IMR-90 (cell line): ENCODE measurements around the gene MT3. TPM values are rescaled to one million over a fixed set of nuclear protein-coding genes. Genes with fewer than 3 reads are reported as not detected.
A peak's percentile ranks its signal among the peaks of the same experiment; 100 is the strongest.

Experiments used
- ATAC-seq: fragments of 200-7000 bp; cut with Tn5 transposase; 2 replicates; pipeline ENCODE4 v1.9.1; 2020; ENCODE audit warnings: low read depth, mild to moderate bottlenecking, moderate library complexity
- BruUV-seq: library from RNA; stranded (reverse); fragments of 400-500 nt; replicated peaks from 2 replicates; lab custom pipeline; 2021; lab: Mats Ljungman, UMichigan
- CTCF ChIA-PET: fragments of 300-600 bp; formaldehyde crosslinking; extraction: SDS; loops from one replicate; lab custom pipeline; 2021; ENCODE audit warnings: antibody characterized with exemption; lab: Yijun Ruan, JAX
- POLR2A ChIA-PET: fragments of 300-600 bp; sonication (Branson Sonifier 250); formaldehyde crosslinking; loops from one replicate; lab custom pipeline; 2022; ENCODE audit warnings: antibody characterized with exemption; ENCODE audit not compliant: unreplicated experiment; lab: Charles Lee
- DNase-seq: peaks from one replicate; pipeline ENCODE4 v3.0.0; 2013
- H2AFZ ChIP-seq: replicated peaks from 2 replicates; pipeline ENCODE3; 2013; ENCODE audit warnings: low read length, mild to moderate bottlenecking; ENCODE audit not compliant: poor library complexity
- H2AK5ac ChIP-seq: 2 replicates; pipeline ENCODE4 v1.6.1; 2013; ENCODE audit warnings: low read depth, low read length, inconsistent platforms
- H2AK9ac ChIP-seq: replicated peaks from 2 replicates; pipeline ENCODE3; 2013; ENCODE audit warnings: mild to moderate bottlenecking, low read depth, low read length, moderate library complexity; ENCODE audit not compliant: poor library complexity
- H2BK120ac ChIP-seq: 2 replicates; pipeline ENCODE4 v1.6.1; 2013; ENCODE audit warnings: low read depth, low read length, inconsistent platforms
- H2BK15ac ChIP-seq: 3 replicates; pipeline ENCODE4 v1.6.1; 2013; ENCODE audit warnings: low read depth, low read length, inconsistent platforms
- H2BK20ac ChIP-seq: 2 replicates; pipeline ENCODE4 v1.6.1; 2013; ENCODE audit warnings: low read depth, mild to moderate bottlenecking, inconsistent platforms, low read length, moderate library complexity
- H2BK5ac ChIP-seq: 2 replicates; pipeline ENCODE4 v1.6.1; 2013; ENCODE audit warnings: mild to moderate bottlenecking, low read depth, low read length, inconsistent platforms; ENCODE audit not compliant: poor library complexity, severe bottlenecking
- H3K14ac ChIP-seq: replicated peaks from 2 replicates; pipeline ENCODE4 v1.6.1; 2013; ENCODE audit warnings: low read depth, low read length, inconsistent platforms
- H3K18ac ChIP-seq: 2 replicates; pipeline ENCODE4 v1.6.1; 2013; ENCODE audit warnings: low read depth, low read length, control low read depth
- H3K23ac ChIP-seq: 2 replicates; pipeline ENCODE4 v1.6.1; 2013; ENCODE audit warnings: low read depth, low read length, inconsistent platforms
- H3K27ac ChIP-seq: 2 replicates; pipeline ENCODE4 v1.5.1; 2013; ENCODE audit warnings: mild to moderate bottlenecking, control low read depth, low read length; ENCODE audit not compliant: insufficient read depth
- H3K27me3 ChIP-seq: 2 replicates; pipeline ENCODE4 v1.6.1; 2013; ENCODE audit warnings: low read length; ENCODE audit not compliant: control insufficient read depth, insufficient read depth
- H3K36me3 ChIP-seq: 2 replicates; pipeline ENCODE4 v1.6.1; 2013; ENCODE audit warnings: low read length, mixed read lengths; ENCODE audit not compliant: control insufficient read depth, insufficient read depth
- H3K4ac ChIP-seq: 2 replicates; pipeline ENCODE4 v1.6.1; 2013; ENCODE audit warnings: low read depth, low read length, inconsistent platforms
- H3K4me1 ChIP-seq: 2 replicates; pipeline ENCODE4 v1.6.1; 2013; ENCODE audit warnings: low read length, mixed read lengths; ENCODE audit not compliant: control insufficient read depth, insufficient read depth
- H3K4me2 ChIP-seq: 2 replicates; pipeline ENCODE4 v1.6.1; 2013; ENCODE audit warnings: low read depth, mild to moderate bottlenecking, control low read depth, low read length, moderate library complexity
- H3K4me3 ChIP-seq: 2 replicates; pipeline ENCODE4 v1.5.1; 2013; ENCODE audit warnings: low read depth, mild to moderate bottlenecking, control low read depth, low read length, moderate library complexity; ENCODE audit not compliant: insufficient read depth
- H3K56ac ChIP-seq: 2 replicates; pipeline ENCODE4 v1.6.1; 2013; ENCODE audit warnings: low read length, inconsistent platforms; ENCODE audit not compliant: insufficient read depth; ENCODE audit errors: extremely low read depth
- H3K79me1 ChIP-seq, 2 experiments: 2 replicates each; pipeline ENCODE4 v1.6.1; 2013; ENCODE audit warnings: low read length in 2 of 2, inconsistent platforms in 1 of 2, low read depth in 1 of 2
- H3K9ac ChIP-seq: 2 replicates; pipeline ENCODE4 v1.6.1; 2013; ENCODE audit warnings: low read depth, low read length, control low read depth
- H3K9me1 ChIP-seq: 2 replicates; pipeline ENCODE4 v1.6.1; 2013; ENCODE audit warnings: low read length, inconsistent platforms; ENCODE audit not compliant: insufficient read depth
- H3K9me3 ChIP-seq: 2 replicates; pipeline ENCODE4 v1.6.1; 2013; ENCODE audit warnings: low read length; ENCODE audit not compliant: control insufficient read depth, insufficient read depth
- H4K20me1 ChIP-seq: 2 replicates; pipeline ENCODE4 v1.6.1; 2013; ENCODE audit warnings: low read length, inconsistent platforms; ENCODE audit not compliant: insufficient read depth
- H4K5ac ChIP-seq: 2 replicates; pipeline ENCODE4 v1.6.1; 2013; ENCODE audit warnings: mild to moderate bottlenecking, low read depth, low read length, control low read depth
- H4K8ac ChIP-seq, 2 experiments: 2 replicates each; pipeline ENCODE4 v1.6.1; 2013; ENCODE audit warnings: low read depth in 2 of 2, low read length in 2 of 2, control low read depth in 1 of 2, inconsistent platforms in 1 of 2
- H4K91ac ChIP-seq: 2 replicates; pipeline ENCODE4 v1.6.1; 2013; ENCODE audit warnings: low read depth, low read length, inconsistent platforms; ENCODE audit not compliant: insufficient read depth
- BHLHE40 ChIP-seq: fragments of 150-350 bp; IDR thresholded peaks from 2 replicates; pipeline ENCODE4 v1.6.1; 2016; ENCODE audit warnings: mild to moderate bottlenecking, low read depth, low read length
- CEBPB ChIP-seq: IDR thresholded peaks from 2 replicates; pipeline ENCODE4 v1.6.1; 2012; ENCODE audit warnings: low read depth, low read length, improper control_type of control experiment
- CHD1 ChIP-seq: IDR thresholded peaks from 2 replicates; pipeline ENCODE4 v1.6.1; 2012; ENCODE audit warnings: low read depth, low read length, improper control_type of control experiment
- CTCF ChIP-seq: conservative IDR thresholded peaks from 2 replicates; pipeline ENCODE4 v1.5.1; 2012; ENCODE audit warnings: mild to moderate bottlenecking, low read depth, low read length, improper control_type of control experiment
- FOS ChIP-seq: fragments of 150-350 bp; IDR thresholded peaks from 2 replicates; pipeline ENCODE4 v1.6.1; 2016; ENCODE audit warnings: low read depth, low read length
- MAFK ChIP-seq: IDR thresholded peaks from 2 replicates; pipeline ENCODE4 v1.6.1; 2012; ENCODE audit warnings: low read depth, low read length, improper control_type of control experiment
- MAZ ChIP-seq: IDR thresholded peaks from 2 replicates; pipeline ENCODE4 v1.6.1; 2012; ENCODE audit warnings: low read depth, mild to moderate bottlenecking, low read length, improper control_type of control experiment, moderate library complexity, borderline replicate concordance
- MXI1 ChIP-seq: IDR thresholded peaks from 2 replicates; pipeline ENCODE4 v1.6.1; 2012; ENCODE audit warnings: low read depth, mild to moderate bottlenecking, low read length, moderate library complexity, borderline replicate concordance
- NFE2L2 ChIP-seq: fragments of 150-350 bp; IDR thresholded peaks from 2 replicates; pipeline ENCODE4 v1.6.1; 2016; ENCODE audit warnings: low read depth, mild to moderate bottlenecking, low read length
- POLR2A ChIP-seq: IDR thresholded peaks from 2 replicates; pipeline ENCODE4 v1.6.1; 2012; ENCODE audit warnings: mild to moderate bottlenecking, low read depth, low read length
- RAD21 ChIP-seq: IDR thresholded peaks from 2 replicates; pipeline ENCODE4 v1.6.1; 2012; ENCODE audit warnings: low read length, improper control_type of control experiment
- RCOR1 ChIP-seq: IDR thresholded peaks from 2 replicates; pipeline ENCODE4 v1.6.1; 2012; ENCODE audit warnings: mild to moderate bottlenecking, low read length, improper control_type of control experiment; ENCODE audit not compliant: insufficient replicate concordance
- RFX5 ChIP-seq: IDR thresholded peaks from 2 replicates; pipeline ENCODE4 v1.8.0; 2012; ENCODE audit warnings: low read depth, mild to moderate bottlenecking, low read length, moderate library complexity
- SMC3 ChIP-seq: fragments of 150-350 bp; IDR thresholded peaks from 2 replicates; pipeline ENCODE4 v1.6.1; 2016; ENCODE audit warnings: low read depth, mild to moderate bottlenecking, antibody characterized with exemption, low read length, moderate library complexity
- WGBS, 2 experiments: methylation state at CpG; one replicate each; pipeline versions ENCODE4 v1.1.5 to v1.1.7; 2013; ENCODE audit warnings: missing lambda C conversion rate in 2 of 2; ENCODE audit not compliant: insufficient read length in 1 of 2; ENCODE audit errors: extremely low coverage in 2 of 2; 5-methylcytosine and 5-hydroxymethylcytosine counted together
- dilution Hi-C: fragments of 300-500 bp; cut with HindIII; formaldehyde crosslinking; loops from one replicate; pipeline ENCODE4 v1.14.3; 2018; ENCODE audit warnings: low sequenced_read_pairs; ENCODE audit not compliant: unreplicated experiment
- in situ Hi-C: fragments of 300-500 bp; cut with MboI; formaldehyde crosslinking; loops from 3 replicates; pipeline ENCODE4 v1.14.3; 2019; ENCODE audit warnings: low sequenced_read_pairs, inconsistent platforms, mixed read lengths
- intact Hi-C: fragments of 100-400 bp; cut with micrococcal nuclease; formaldehyde crosslinking; loops from 2 replicates; pipeline ENCODE4 v1.10.0; 2022
- polyA plus RNA-seq, 3 experiments: library from polyadenylated mRNA; depleted of rRNA; stranded (reverse); fragments of >200 nt; gene quantifications; 2 replicates each; pipeline ENCODE4 v1.2.3, GENCODE V29; 2012; ENCODE audit warnings: low replicate concordance in 1 of 3
- total RNA-seq: library from RNA; depleted of rRNA; stranded (reverse); fragments of >200 nt; gene quantifications from 2 replicates; pipeline ENCODE4 v1.2.3, GENCODE V29; 2012
- TF ChIP-seq, protein P1 (sequence below): fragments of 150-350 bp; IDR thresholded peaks from 2 replicates; pipeline ENCODE4 v1.6.1; 2017; ENCODE audit warnings: mild to moderate bottlenecking, antibody characterized with exemption, low read length, low read depth
- TF ChIP-seq, protein P2 (sequence below): fragments of 150-350 bp; IDR thresholded peaks from 2 replicates; pipeline ENCODE4 v1.6.1; 2016; ENCODE audit warnings: low read depth, mild to moderate bottlenecking, low read length, moderate library complexity, borderline replicate concordance

MT3 gene
- total and polyA plus RNA-seq, 2 of the 4 experiments (the other 2 are of a cell fraction) = 0.62 TPM; not detected in 1

- peaks cover 15% of the 10 kb centered on the region for H3K9me1 ChIP-seq
- peak overlapping the region; percentile 90 for H3K18ac ChIP-seq
- H2BK120ac ChIP-seq = peak overlapping the region; percentile 96
- no peaks in the 10 kb centered on the region for H3K27me3 ChIP-seq
- H2BK5ac ChIP-seq = peak overlapping the region; percentile 98
- CTCF ChIA-PET = interaction anchor here (1.0 to 1.6 kb wide), 2 partner anchors 11 to 14 kb away, joined by 3 to 4 read pairs; partner anchors contain the start of gene MT1E
- WGBS, 2 experiments = no CpG with 5 or more reads among the region's 2 CpGs
- H4K5ac ChIP-seq = peak overlapping the region; percentile 88
- peak overlapping the region; percentile 89 for H3K23ac ChIP-seq
- dilution Hi-C loops (no loop called here), in situ Hi-C loops (no loop called here), intact Hi-C loops (no loop called here)
- peak overlapping the region; percentile 55 for H2BK15ac ChIP-seq
- H3K4ac ChIP-seq = peak overlapping the region; percentile 82
- POLR2A ChIA-PET = no interaction called here
- H2AK5ac ChIP-seq = peak overlapping the region; percentile 73
- peak overlapping the region; percentile 71 for H2BK20ac ChIP-seq
- no peak overlapping the region for H3K4me3 ChIP-seq
- H3K9ac ChIP-seq = no peak overlapping the region; the same call in 1 of the 2 replicates
- no peak overlapping the region for H3K4me2 ChIP-seq
- H4K20me1 ChIP-seq = peaks cover 7% of the 10 kb centered on the region
- ATAC-seq (no peak), DNase-seq (peak; percentile 67)
- peak overlapping the region; percentile 11 for H2AFZ ChIP-seq
- H4K91ac ChIP-seq = peak overlapping the region; percentile 90
- H4K8ac ChIP-seq = peak overlapping the region; percentile 37 to 81; a peak in 3 of 4 replicates
- H3K56ac ChIP-seq = peak overlapping the region; percentile 73
- peaks cover 32% of the 10 kb centered on the region for H3K4me1 ChIP-seq
- H3K36me3 ChIP-seq = no peaks in the 10 kb centered on the region
- H3K79me1 ChIP-seq = peaks cover 2 to 51% of the 10 kb centered on the region in 2 experiments; a peak in 3 of 4 replicates
- peak overlapping the region; percentile 70 for H3K27ac ChIP-seq
- TF ChIP-seq, protein P1, sequence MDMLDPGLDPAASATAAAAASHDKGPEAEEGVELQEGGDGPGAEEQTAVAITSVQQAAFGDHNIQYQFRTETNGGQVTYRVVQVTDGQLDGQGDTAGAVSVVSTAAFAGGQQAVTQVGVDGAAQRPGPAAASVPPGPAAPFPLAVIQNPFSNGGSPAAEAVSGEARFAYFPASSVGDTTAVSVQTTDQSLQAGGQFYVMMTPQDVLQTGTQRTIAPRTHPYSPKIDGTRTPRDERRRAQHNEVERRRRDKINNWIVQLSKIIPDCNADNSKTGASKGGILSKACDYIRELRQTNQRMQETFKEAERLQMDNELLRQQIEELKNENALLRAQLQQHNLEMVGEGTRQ = no peak
- TF ChIP-seq CTCF (no peak), MAZ (no peak), SMC3 (no peak), FOS (no peak), BHLHE40 (no peak), RCOR1 (no peak), CEBPB (no peak), POLR2A (no peak; the same call in 1 of the 2 replicates), MXI1 (no peak), RFX5 (no peak), RAD21 (no peak), CHD1 (no peak), NFE2L2 (no peak), MAFK (no peak)
- TF ChIP-seq, protein P2, sequence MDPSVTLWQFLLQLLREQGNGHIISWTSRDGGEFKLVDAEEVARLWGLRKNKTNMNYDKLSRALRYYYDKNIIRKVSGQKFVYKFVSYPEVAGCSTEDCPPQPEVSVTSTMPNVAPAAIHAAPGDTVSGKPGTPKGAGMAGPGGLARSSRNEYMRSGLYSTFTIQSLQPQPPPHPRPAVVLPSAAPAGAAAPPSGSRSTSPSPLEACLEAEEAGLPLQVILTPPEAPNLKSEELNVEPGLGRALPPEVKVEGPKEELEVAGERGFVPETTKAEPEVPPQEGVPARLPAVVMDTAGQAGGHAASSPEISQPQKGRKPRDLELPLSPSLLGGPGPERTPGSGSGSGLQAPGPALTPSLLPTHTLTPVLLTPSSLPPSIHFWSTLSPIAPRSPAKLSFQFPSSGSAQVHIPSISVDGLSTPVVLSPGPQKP = no peak
- no TSS peak for BruUV-seq
- H2AK9ac ChIP-seq = peak overlapping the region; percentile 59
- H3K14ac ChIP-seq = peak overlapping the region; percentile 83
- no peaks in the 10 kb centered on the region for H3K9me3 ChIP-seq
Measured at GRCh38 chr16:56611281-56611833, 22.0 kb downstream of the MT3 start.
